K562 (cell line): ENCODE measurements around the gene KIF1A.

Source experiments
- CHD1 ChIP-seq: fragments of 200-600 bp; sonication (generic); IDR thresholded peaks from one replicate; pipeline ENCODE4 v1.6.1; 2012; ENCODE audit warnings: mild to moderate bottlenecking, moderate library complexity, low read length, inconsistent platforms
- DPF2 ChIP-seq: fragments of 450-650 bp; IDR thresholded peaks from 2 replicates; pipeline ENCODE4 v1.6.1; 2016
- EZH2 ChIP-seq: IDR thresholded peaks from 2 replicates; pipeline ENCODE4 v1.6.1; 2012; ENCODE audit warnings: low read depth, mild to moderate bottlenecking, inconsistent platforms, low read length, borderline replicate concordance
- MYC ChIP-seq, 2 experiments: fragments of 250-450 bp in 1 of 2; sonication (Bioruptor Pico) in 1 of 2; IDR thresholded peaks; 2 replicates each; pipeline versions ENCODE4 v1.5.1 to v1.6.1; 2012 to 2021; ENCODE audit warnings: low read depth in 2 of 2, borderline replicate concordance in 1 of 2, improper control_type of control experiment in 1 of 2, low read length in 1 of 2, mild to moderate bottlenecking in 1 of 2, moderate library complexity in 1 of 2
- RBM25 ChIP-seq: fragments of 200-400 bp; formaldehyde crosslinking; IDR thresholded peaks from 2 replicates; pipeline ENCODE4 v1.6.1; 2018; ENCODE audit warnings: low read length, low read depth, moderate library complexity; ENCODE audit not compliant: severe bottlenecking
- TF ChIP-seq, protein P1 (sequence below), 3 experiments: IDR thresholded peaks in 2 of 3; conservative IDR thresholded peaks in 1 of 3; 2 replicates each; pipeline ENCODE4 v1.5.1; 2011 to 2012; ENCODE audit warnings: low read length in 3 of 3, mild to moderate bottlenecking in 3 of 3, control low read depth in 2 of 3, improper control_type of control experiment in 1 of 3, inconsistent platforms in 1 of 3, low read depth in 1 of 3, mixed read lengths in 1 of 3, moderate library complexity in 1 of 3; ENCODE audit not compliant: insufficient read depth in 2 of 3
- TF ChIP-seq, protein P2 (sequence below): sonication (generic); formaldehyde crosslinking; IDR thresholded peaks from 2 replicates; pipeline ENCODE4 v1.8.0; 2023; ENCODE audit warnings: mild to moderate bottlenecking, missing genetic modification reagents

DNA sequence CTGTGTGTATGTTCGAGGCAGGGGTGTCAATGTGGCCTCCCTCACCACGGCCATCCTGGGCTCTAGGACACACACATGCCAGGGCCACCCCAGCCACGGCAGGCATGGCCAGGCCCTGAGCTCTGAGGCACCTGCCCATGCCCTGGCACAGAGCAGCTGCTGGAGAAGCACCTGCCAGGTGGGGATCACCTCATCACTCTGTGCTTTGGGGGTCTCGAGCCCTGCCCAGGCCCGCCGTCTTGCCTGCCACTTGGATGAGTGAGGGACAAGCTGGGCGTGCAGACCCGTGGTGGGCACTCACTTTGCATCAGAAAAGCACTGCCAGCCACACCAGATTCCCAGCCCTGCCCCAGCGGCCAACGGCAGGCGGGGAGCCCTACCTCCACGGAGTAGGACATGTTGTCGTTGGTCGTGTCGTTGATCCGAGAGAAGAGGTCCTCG is 33.1 kb downstream of the KIF1A start:
- TF ChIP-seq, protein P1, sequence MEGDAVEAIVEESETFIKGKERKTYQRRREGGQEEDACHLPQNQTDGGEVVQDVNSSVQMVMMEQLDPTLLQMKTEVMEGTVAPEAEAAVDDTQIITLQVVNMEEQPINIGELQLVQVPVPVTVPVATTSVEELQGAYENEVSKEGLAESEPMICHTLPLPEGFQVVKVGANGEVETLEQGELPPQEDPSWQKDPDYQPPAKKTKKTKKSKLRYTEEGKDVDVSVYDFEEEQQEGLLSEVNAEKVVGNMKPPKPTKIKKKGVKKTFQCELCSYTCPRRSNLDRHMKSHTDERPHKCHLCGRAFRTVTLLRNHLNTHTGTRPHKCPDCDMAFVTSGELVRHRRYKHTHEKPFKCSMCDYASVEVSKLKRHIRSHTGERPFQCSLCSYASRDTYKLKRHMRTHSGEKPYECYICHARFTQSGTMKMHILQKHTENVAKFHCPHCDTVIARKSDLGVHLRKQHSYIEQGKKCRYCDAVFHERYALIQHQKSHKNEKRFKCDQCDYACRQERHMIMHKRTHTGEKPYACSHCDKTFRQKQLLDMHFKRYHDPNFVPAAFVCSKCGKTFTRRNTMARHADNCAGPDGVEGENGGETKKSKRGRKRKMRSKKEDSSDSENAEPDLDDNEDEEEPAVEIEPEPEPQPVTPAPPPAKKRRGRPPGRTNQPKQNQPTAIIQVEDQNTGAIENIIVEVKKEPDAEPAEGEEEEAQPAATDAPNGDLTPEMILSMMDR (IDR thresholded peaks at IDR 0.05 in 2 of 3, conservative IDR thresholded peaks at IDR 0.05 in 1 of 3; ENCODE audit: insufficient read depth in 2 of 3, low read depth in 1 of 3, low read length in 3 of 3), result no peak
- TF ChIP-seq DPF2 (no peak), RBM25 (no peak), EZH2 (no peak), CHD1 (no peak), MYC (IDR thresholded peaks at IDR 0.05; ENCODE audit: low read depth, low read length) (no peak), MYC (CRISPR knock-in tag; IDR thresholded peaks at IDR 0.05; ENCODE audit: borderline replicate concordance, low read depth) (no peak)
- TF ChIP-seq, protein P2, sequence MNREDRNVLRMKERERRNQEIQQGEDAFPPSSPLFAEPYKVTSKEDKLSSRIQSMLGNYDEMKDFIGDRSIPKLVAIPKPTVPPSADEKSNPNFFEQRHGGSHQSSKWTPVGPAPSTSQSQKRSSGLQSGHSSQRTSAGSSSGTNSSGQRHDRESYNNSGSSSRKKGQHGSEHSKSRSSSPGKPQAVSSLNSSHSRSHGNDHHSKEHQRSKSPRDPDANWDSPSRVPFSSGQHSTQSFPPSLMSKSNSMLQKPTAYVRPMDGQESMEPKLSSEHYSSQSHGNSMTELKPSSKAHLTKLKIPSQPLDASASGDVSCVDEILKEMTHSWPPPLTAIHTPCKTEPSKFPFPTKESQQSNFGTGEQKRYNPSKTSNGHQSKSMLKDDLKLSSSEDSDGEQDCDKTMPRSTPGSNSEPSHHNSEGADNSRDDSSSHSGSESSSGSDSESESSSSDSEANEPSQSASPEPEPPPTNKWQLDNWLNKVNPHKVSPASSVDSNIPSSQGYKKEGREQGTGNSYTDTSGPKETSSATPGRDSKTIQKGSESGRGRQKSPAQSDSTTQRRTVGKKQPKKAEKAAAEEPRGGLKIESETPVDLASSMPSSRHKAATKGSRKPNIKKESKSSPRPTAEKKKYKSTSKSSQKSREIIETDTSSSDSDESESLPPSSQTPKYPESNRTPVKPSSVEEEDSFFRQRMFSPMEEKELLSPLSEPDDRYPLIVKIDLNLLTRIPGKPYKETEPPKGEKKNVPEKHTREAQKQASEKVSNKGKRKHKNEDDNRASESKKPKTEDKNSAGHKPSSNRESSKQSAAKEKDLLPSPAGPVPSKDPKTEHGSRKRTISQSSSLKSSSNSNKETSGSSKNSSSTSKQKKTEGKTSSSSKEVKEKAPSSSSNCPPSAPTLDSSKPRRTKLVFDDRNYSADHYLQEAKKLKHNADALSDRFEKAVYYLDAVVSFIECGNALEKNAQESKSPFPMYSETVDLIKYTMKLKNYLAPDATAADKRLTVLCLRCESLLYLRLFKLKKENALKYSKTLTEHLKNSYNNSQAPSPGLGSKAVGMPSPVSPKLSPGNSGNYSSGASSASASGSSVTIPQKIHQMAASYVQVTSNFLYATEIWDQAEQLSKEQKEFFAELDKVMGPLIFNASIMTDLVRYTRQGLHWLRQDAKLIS, result no peak
